Mucosa of descending colon (tissue), 3 donors: ENCODE measurements around the gene RFX8. TPM values are rescaled to one million over a fixed set of nuclear protein-coding genes. Genes with fewer than 3 reads are reported as not detected.

Experiments used
- ATAC-seq: fragments of 200-7000 bp; cut with Tn5 transposase; one replicate; pipeline ENCODE4 v1.9.1; 2020; ENCODE audit warnings: mild to moderate bottlenecking, moderate library complexity
- DNase-seq, 3 donors: peaks; one replicate each; pipeline ENCODE4 v3.0.0-alpha.2; 2020
- H3K36me3 ChIP-seq: fragments of 200-600 bp; one replicate; pipeline ENCODE4 v1.8.0; 2021; ENCODE audit warnings: low read depth, mild to moderate bottlenecking
- H3K4me1 ChIP-seq: fragments of 200-600 bp; one replicate; pipeline ENCODE4 v1.8.0; 2021; ENCODE audit warnings: low read depth, mild to moderate bottlenecking
- H3K4me3 ChIP-seq: fragments of 200-600 bp; one replicate; pipeline ENCODE4 v1.8.0; 2021; ENCODE audit warnings: mild to moderate bottlenecking
- H3K9me3 ChIP-seq: fragments of 200-600 bp; one replicate; pipeline ENCODE4 v1.8.0; 2021; ENCODE audit warnings: mild to moderate bottlenecking
- intact Hi-C, 2 donors: fragments of 100-400 bp; cut with DNase I in 1 of 2; cut with micrococcal nuclease in 1 of 2; formaldehyde crosslinking; loops; one replicate each; pipeline versions ENCODE4 v1.11.0 to v1.11.1; 2022; cut with DNase I, micrococcal nuclease
- total RNA-seq, 3 donors: library from RNA; stranded (reverse); fragmentation: NEBNext Ultra II Directional in 2 of 3; extraction: Animal tissue kit (Norgen Biotek cat#: 25700) in 2 of 3; gene quantifications; one replicate each; pipeline versions ENCODE4 v1.2.1 to v1.2.4, GENCODE V29; 2021 to 2023
- TF ChIP-seq, protein P1 (sequence below): fragments of 200-600 bp; IDR thresholded peaks from one replicate; pipeline ENCODE4 v1.8.0; 2022; ENCODE audit warnings: antibody characterized with exemption, mild to moderate bottlenecking
- donor health status: DM: no; HTN: no; CAD: no; lungs with moderate emphysema.
- donor health status: DM: no; HTN: no; CAD: no.
- donor health status: DM: no; HTN: yes; CAD: no.

Gene RFX8
- total RNA-seq, 3 donors from 2014 or later: not detected

DNA sequence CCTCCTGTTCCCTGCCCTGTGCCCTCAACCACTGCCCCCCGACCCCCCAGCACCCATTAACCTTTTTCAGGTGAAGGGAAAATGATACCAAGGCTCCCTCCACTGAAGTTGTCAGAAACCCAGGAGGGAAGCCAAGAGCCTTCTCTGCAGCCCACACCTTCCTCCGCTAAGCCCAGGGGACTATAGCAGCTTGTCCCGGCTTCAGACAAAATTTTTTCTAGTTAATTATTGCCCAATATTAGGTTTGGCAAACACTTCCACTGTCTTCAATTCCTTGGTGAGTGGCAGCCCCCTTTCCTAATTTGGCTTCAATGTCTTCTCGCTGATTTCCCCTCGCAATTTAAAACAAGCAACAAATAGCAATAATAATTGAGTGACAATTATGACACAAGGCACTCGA is 23.9 kb downstream of the RFX8 start:
- TF ChIP-seq, protein P1, sequence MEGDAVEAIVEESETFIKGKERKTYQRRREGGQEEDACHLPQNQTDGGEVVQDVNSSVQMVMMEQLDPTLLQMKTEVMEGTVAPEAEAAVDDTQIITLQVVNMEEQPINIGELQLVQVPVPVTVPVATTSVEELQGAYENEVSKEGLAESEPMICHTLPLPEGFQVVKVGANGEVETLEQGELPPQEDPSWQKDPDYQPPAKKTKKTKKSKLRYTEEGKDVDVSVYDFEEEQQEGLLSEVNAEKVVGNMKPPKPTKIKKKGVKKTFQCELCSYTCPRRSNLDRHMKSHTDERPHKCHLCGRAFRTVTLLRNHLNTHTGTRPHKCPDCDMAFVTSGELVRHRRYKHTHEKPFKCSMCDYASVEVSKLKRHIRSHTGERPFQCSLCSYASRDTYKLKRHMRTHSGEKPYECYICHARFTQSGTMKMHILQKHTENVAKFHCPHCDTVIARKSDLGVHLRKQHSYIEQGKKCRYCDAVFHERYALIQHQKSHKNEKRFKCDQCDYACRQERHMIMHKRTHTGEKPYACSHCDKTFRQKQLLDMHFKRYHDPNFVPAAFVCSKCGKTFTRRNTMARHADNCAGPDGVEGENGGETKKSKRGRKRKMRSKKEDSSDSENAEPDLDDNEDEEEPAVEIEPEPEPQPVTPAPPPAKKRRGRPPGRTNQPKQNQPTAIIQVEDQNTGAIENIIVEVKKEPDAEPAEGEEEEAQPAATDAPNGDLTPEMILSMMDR: no peak
- Histone ChIP-seq H3K9me3 (no peaks in the 10 kb centered on the region), H3K4me3 (no peak overlapping the region), H3K4me1 (no peaks in the 10 kb centered on the region), H3K36me3 (no peaks in the 10 kb centered on the region)
- intact Hi-C loops: no loop called here
- no peak for ATAC-seq
- no peak for DNase-seq

DNA sequence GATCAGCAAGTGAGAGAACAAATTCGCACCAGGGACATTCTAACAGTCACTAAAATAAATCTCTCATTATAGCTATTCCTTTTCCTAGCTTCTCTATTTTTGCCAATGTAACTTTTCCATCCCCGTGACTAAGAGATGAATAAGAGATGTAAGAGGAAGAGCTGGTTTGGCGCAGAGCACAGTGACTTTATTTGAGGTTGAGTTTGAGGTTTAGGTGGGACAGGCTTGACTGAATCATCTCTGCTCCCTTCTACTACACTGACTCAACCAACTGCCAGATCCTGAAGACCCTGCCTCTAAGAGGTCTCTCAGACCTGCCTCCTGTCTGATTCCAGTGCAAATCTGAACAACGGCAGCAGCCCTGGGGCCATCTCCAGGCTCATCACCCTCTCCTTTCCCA is 28.0 kb downstream of the RFX8 start:
- intact Hi-C loops: no loop called here
- Histone ChIP-seq H3K4me3 (no peak overlapping the region), H3K4me1 (no peaks in the 10 kb centered on the region), H3K36me3 (no peaks in the 10 kb centered on the region), H3K9me3 (no peaks in the 10 kb centered on the region)
- no peak for DNase-seq
- TF ChIP-seq, protein P1: no peak
- ATAC-seq: no peak

DNA sequence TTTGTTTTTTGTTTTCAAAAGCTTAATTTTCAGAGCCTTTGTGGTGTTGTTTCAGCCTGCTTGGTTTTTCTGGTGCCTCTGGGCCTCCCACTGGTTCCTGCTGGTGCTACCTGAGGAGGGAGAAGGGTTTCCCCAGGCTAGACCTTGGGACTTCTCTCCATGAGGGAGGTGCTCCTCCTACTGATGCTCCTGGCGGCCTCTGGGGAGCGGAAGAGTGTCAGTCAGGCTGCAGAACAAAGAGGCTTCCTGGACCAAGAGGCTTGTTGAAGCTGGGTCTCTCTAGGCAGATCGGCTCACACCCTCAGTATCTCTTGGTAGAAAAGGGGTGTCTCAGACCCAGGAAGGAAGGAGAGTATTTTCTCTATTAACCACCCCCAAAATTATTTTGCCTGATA is 32.2 kb downstream of the RFX8 start:
- no peaks in the 10 kb centered on the region for H3K4me1 ChIP-seq
- TF ChIP-seq, protein P1: no peak
- intact Hi-C loops: no loop called here
- no peak overlapping the region for H3K4me3 ChIP-seq
- ATAC-seq (no peak), DNase-seq (no peak)
- no peaks in the 10 kb centered on the region for H3K9me3 ChIP-seq
- H3K36me3 ChIP-seq: no peaks in the 10 kb centered on the region

DNA sequence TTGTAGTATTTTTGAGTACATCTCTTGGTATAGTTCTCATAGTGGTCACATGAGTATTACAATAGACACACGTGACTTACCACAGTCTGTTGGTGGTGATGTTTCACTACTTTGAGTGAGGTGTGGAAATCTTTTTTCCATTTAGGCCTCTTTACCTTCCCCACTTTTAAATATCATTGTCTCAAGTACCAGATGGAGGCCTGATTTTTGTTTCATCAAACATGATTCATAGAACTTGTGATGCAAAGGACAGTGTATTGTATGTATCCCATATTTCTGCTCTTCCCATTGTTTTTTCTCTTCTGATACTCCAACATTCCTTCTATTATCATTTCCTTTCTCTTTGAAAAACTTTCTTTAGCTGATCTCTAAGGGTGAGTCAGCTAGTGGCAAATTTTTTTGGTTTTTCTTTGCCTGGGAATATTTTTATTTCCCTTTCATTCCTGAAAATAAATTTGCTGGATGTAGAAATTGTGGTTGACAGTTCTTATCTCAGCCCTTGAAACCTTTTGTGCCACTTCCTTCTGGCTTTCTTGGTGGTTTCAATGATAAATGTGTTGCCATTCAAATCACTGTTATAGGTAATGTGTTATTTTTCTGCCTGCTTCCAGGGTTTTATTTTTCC is 32.8 kb downstream of the RFX8 start:
- TF ChIP-seq, protein P1: no peak
- H3K4me1 ChIP-seq: no peaks in the 10 kb centered on the region
- DNase-seq (no peak), ATAC-seq (no peak)
- no peaks in the 10 kb centered on the region for H3K9me3 ChIP-seq
- intact Hi-C loops: no loop called here
- H3K4me3 ChIP-seq: no peak overlapping the region
- no peaks in the 10 kb centered on the region for H3K36me3 ChIP-seq

DNA sequence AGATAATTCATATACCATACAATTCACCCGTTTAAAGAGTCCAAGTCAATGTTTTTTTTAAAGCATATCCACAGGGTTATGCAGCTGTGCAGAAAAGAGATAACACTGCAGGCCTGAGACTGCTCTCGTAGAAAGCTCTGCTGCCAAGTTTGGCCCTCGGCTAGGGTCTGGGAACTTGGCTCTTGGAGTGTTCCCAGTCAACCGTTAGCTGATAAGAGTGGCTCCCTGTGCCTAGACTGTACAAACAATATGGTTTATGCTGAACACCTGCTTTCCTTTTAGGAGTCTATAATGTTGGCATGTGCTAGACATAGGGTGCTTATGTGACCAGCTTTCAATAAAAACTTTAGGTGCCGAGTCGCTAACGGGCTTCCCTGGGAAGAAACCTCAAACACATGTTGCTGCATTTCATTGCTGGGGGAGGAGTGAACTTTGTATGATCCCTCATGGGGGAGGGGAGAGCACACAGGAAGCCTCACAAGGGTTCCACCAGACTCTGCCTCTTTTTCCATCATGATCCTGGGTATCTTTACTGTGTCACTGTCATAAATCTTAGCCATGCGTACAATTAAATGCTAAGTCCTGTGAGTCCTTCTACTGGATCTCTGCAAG is 34.7 kb downstream of the RFX8 start:
- Histone ChIP-seq H3K4me1 (no peaks in the 10 kb centered on the region), H3K36me3 (no peaks in the 10 kb centered on the region), H3K4me3 (no peak overlapping the region), H3K9me3 (no peaks in the 10 kb centered on the region)
- TF ChIP-seq, protein P1: no peak
- intact Hi-C loops: no loop called here
- DNase-seq (peak in 1 of 3 donors; percentile 56), ATAC-seq (peak; percentile 90)
